H1 (cell line): ENCODE measurements around the gene SAFB2. TPM values are rescaled to one million over a fixed set of nuclear protein-coding genes. Genes with fewer than 3 reads are reported as not detected.

Source experiments
- SRF ChIP-seq: IDR thresholded peaks from 2 replicates; pipeline ENCODE4 v1.6.1; 2011; ENCODE audit warnings: mild to moderate bottlenecking, low read depth, low read length, moderate library complexity
- polyA plus RNA-seq, 7 experiments: library from polyadenylated mRNA; depleted of rRNA in 3 of 7; stranded (reverse) in 5 of 7; unstranded in 2 of 7; fragments of >200 nt in 5 of 7; fragments of 200-250 nt in 2 of 7; gene quantifications; 1 replicate in 5 of 7; 2 replicates in 1 of 7; 4 replicates in 1 of 7; pipeline versions ENCODE4 v1.2.1 to v1.2.3, GENCODE V29; 2011 to 2013; ENCODE audit warnings: missing spikeins in 2 of 7, mixed read lengths in 2 of 7
- total RNA-seq: library from RNA; stranded (reverse); fragmentation: NEBNext Ultra II Directional; extraction: Animal tissue kit (Norgen Biotek cat#: 25700); gene quantifications from 2 replicates; pipeline ENCODE4 v1.2.1, GENCODE V29; 2021

SAFB2 gene
- total and polyA plus RNA-seq, 2 of the 8 experiments (the other 6 are each of a cell fraction or from before 2014, with no cell fraction given), result 14.8 to 63.8 TPM

DNA sequence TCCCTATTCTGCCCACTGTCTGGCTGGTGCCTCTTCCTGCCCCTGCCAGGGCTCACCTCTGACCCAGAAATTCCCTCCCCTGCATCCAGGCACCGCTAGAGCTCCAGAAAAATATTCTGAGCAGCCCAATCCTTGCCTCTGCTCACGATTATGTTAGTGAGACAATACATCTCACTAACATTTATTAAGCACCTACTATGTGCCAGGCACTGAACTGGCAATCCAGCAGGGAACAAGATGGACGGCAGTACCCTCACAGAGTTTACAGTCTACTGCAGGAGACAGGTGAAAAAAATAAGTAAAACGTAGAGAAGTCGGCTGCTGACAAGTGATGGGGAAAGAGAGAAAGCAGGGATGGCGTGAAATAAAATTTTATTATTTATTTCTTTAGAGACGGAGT lies 60.3 kb downstream of the SAFB2 start (continued):
- TF ChIP-seq SRF, result no peak
- TF ChIP-seq, all 59 proteins: peak for 0
